Measurements from ENCODE around the gene SND1.
"Not testable (repeated sequence)": the region's sequence is repeated elsewhere in the genome, so short reads cannot be mapped to it uniquely, and the experiment has no call there.

Gene SND1

DNA sequence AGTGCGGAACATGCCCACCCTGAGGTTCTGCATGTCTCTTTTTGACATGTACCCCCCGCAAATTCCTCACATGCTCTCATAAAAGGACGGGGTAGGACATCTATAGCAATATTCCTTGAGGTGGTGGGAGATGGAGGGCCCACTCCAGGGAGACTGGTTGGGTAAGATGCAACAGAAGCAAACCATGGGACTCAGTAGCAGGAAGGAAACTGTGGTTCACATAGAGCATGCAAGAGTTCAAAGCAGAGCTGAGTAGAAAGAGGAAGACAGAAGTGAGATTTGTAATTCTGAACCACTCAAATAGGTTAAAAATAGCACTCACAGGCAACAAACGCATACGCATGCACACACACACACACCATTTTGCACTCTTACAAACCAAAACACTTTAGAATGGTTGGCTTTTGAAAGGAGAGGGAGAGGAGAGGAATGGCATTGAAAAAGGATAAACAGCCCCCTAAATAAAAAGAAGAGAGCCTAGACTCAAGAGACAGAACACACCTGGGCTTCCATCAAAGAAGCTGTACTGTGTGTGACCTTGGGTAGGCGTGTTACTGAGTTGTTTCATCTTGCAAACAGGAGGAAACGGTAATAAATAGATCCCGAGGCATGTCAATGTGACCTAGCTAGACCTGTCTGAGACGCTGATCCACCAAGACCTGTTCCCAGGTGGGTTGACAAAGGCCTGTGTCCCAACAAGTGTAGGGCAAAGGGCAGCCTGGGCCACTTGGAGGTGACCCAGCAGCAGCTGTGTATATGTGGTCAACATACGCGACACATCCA is 456.8 kb downstream of the SND1 start:
- no peak for FAIRE-seq

- FAIRE-seq, result not testable (repeated sequence)
Measured at GRCh38 chr7:128109424-128109969, 457.5 kb downstream of the SND1 start.

- FAIRE-seq, result no peak
Measured at GRCh38 chr7:128110641-128111364, 458.8 kb downstream of the SND1 start.

- no peak for FAIRE-seq
Measured at GRCh38 chr7:128112018-128112780, 460.2 kb downstream of the SND1 start.

- FAIRE-seq, result no peak
Measured at GRCh38 chr7:128112781-128113221, 460.8 kb downstream of the SND1 start.

DNA sequence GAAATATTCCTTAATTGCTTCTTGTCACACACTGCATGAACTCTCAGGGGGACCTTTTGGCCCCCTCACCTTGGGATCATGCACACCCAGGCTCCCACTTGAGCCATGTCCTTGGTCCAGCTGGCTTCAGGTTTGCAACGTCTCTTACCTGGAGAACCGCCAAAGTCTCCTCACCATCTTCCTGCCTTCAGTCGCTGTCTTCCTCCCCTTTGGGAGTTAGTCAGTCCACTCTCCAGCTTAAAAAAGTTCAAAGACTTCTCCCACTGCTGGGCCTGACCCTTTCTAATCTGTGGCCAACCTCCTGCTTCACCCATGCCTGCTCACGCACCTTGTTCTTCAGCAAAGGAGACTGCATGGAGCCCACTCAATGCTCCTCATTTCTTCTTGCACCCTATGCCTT is 461.8 kb downstream of the SND1 start:
- no peak for FAIRE-seq

GRCh38 chr7:128114806-128115205 is 462.8 kb downstream of the SND1 start:
- FAIRE-seq, result no peak

GRCh38 chr7:128115336-128115820 is 463.4 kb downstream of the SND1 start:
- FAIRE-seq, result no peak

DNA sequence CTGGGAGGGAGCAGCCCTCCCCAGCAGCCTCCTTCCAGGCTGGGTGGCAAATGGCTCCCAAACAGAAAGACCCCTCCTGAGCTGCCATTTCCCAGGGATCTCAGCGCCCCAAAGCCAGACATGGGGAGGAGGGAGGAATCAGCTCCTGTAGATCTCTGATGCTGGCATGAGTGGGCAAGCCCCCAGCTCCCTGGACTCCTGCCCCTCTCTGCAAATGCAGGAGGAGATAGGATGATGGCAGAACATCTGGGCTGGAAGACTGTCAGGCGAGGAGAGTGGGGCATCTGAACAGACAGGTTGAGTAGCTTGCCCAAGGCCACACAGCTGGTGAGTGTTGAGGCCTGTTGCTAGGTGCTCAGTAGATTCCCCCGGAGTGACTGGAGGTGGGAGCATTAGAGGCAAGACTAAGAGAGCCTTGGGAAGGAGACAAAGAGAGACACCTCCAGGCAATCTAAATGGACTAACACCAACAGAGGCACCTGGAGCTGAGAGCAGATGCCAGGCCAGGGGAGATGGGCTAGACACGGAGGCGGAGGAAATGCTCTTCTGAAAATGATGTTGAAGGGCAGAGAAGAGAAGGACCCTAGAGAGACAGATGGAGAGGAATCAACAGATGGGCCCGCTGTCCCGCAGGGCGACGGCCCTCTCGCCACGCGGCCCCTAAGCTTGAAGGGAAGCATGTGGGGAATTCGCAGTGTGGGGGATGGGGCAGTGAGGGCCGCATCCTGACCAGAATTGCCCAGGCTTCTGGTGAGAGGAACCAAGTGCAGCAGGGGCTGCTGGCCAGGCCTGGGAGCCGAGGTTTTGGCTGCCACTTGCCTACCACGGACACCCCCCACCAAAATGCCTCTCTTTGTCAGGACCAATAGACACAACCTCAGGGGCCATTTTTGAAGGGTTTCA is 464.1 kb downstream of the SND1 start:
- FAIRE-seq, result no peak

GRCh38 chr7:128116740-128117139 is 464.7 kb downstream of the SND1 start:
- no peak for FAIRE-seq

GRCh38 chr7:128117691-128118090 is 465.7 kb downstream of the SND1 start:
- FAIRE-seq, result no peak

DNA sequence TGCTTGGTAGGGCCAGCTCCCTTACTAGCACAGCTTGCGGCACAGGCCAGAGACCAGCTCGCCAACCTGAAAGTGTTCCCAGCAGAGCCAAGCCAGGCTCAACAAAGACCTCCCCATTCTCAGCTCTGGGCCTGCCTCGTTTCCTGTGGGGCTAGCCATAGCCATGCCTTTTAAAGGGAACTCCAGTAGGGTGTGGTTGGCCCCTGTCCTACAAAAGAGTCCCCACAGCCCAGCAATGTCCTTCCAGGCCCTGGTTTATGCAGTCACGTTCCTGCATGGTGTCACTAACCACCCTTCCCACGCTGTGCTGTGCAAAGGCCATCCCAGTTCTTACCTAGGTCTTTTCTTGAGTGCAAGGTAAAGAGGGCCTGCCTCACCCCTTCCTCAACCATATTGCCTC is 467.0 kb downstream of the SND1 start:
- no peak for FAIRE-seq

DNA sequence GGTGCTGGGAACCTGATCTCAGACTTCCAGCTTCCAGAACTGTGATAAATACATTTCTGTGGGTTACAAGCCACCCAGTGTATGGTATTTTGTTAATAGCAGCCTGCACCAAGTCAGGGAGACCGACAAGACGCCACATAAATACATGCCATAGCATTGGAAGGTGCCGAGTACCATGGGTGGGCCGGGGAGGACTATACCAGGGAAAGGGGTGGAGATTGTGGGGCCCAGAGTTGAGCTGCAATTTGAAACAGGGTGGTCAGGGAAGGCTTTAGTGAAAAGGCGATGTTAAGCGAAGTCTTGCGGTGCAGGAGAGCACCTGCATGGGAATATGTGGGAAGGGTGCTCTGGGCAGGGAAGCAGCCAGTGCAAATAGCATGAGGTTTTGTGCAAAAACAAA is 468.1 kb downstream of the SND1 start:
- no peak for FAIRE-seq

DNA sequence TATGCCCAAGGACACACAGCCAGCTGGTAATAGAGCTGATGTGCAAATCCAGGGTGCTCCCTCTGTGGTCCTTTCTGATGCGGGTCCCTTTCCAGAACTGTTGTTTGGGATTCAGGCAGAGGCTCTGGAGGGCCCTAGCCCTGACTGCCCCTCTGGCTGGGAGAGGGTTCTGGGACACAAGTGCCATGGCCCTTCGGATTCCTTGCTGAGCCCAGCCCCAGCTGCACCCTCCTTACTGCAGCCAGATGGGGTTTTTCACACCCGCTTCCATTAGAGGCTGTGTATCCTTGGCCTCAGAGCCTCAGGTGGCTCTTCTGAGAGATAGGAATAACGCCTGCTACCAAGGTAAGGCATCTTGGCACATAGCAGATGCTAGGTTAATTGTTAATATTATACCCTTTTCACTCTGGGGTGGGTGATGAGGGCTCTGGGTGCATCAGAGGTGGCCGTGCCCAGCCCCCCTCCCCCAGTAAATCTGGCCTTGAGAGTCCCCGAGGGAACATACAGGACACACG is 469.0 kb downstream of the SND1 start:
- no peak for FAIRE-seq

DNA sequence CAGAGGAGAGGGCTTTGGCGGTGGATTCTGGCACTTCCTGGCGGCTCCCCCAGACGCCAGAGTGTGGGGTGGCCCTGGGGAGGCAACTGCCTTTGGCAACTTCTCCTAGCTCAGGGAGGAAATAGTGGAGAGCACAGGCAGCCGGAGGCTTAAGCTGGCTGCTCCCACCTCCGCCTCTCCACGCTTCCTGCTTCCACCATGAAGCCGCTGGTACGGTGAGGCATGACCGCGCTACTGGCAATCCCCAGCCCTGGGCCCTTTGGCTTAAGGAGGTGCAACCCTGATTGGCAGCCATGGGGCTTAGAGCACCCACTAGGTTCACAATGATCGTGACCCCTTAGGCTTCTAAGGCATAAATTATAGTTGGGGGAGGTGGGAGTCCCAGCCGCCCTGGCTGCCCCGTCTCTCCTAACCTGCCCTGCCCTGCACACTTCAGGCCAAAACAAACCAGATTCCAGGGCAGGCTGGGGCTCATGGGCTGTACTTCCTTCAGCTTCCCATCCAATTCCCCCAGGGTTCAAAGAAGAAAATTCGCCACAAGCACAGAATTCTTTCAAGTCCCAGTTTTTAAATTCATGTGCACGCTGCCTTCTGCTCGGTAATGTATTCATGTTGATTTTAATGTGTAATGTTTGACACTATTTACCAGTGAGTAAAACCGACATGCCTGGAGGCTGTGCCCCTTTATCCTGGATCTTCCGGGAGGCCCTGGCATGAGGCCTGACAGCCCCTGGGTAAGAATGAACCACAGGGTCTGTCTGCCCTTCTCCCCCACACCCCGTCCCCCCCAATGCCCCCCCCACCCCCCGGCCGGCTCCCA is 469.9 kb downstream of the SND1 start:
- FAIRE-seq, result no peak

DNA sequence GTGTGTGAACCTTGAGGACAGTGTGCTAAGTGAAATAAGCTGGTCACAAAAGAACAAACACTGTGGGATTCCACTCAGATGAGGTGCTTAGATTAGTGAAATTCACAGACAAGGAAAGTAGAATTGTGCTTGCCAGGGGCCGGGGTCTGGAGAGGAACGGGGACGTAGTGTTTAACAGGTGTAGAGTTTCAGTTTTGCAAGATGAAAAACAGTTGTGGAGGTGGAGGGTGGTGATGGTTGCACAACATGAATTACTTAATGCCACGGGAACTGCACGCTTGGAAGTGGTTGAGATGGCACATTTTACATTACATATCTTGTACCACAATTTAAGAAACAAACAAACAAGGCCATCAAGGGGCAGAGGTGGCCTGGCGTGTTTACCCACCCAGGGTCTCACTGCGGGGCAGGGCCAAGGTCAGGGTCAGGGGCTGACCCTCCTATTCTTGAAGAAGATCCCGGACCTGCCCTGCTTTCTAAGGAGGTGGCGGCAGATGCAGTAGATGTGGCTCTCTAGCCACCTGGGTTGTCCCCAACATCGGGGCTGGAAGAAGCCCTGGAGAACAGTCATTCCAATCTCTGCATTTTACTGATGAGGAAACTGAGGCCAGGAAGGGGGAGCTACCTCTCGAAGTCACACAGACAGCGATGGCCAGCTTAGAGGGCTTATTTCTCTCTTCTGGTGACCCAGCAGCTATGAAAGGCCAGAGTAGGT is 470.7 kb downstream of the SND1 start:
- FAIRE-seq, result no peak

DNA sequence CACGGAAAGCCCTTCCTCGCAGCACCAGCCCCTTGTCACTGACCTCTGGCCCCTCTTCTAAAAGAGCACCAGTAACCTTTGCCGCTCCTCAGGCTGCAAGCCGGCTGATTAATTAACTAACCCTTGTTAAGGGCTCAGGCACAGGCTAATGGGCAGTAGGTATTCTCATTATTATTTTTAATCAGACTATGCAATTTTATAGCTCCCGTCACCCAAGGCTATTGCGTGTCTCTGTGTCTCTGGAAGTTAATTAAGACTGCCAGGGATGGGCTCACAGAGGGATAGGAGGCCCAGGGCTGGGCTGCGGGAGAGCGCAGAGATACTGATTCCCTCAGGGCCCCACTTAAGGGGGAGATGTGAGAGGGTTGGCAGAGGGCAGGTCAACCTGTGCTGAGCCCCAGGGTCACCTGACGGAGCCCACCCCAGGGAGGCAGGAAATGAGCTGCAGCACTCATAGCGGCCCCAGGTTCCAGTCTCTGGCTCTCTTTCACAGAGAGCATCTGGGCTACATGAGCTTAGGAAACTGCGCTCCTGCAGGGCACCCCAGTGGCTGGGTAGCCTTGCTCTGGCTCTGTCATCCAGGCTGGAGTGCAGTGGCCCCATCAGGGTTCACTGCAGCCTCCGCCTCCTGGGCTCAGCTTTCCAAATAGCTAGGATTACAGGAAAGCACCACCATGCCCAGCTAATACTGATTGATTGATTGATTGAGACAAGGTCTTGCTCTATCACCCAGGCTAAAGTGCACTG is 471.5 kb downstream of the SND1 start:
- FAIRE-seq, result no peak

DNA sequence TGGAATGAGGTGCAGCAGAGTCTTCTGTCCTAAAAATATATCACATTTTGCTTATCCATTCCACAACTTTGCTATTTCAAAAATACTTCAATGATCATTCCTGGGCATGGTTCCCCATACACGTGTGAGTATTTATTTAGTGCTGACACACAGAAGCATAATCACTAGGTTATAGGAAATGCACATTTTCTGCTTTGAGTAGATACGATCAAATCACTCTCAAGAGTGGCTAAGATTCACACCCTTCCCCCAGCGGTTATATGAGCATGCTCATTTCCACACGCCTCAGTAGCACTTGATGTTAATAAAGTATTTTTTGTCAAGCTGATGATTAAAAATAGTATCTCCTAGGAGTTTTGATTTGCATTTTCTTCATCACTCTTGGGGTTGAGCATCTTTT is 472.8 kb downstream of the SND1 start:
- FAIRE-seq, result no peak

DNA sequence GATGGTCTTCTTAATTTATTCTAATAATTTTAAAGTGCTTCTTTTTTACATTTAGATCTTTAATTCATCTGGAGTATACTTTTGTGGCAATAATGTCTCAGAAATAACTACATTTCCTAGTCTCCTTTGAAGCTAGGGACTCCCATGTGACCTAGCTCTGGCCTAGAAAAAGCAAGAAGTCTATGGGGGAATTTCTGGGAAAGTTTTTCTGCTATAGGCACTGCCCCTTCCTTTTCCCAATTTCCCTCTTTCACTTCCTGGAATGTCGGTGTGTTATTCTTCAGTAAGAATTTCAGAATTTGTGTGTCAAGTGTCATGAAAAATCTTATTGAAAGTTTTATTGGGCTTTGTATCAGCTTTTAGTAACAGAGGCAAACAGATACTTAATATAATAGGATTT is 473.8 kb downstream of the SND1 start:
- FAIRE-seq, result no peak
